ENCODE measurements around the gene CD93.

CD93 gene

GRCh38 chr20:23082846-23083552 lies 3.1 kb downstream of the CD93 start:
- Histone ChIP-seq H2AFZ (ENCODE audit: low read length) (no peak overlapping the region), H3K9me3 (ENCODE audit: insufficient read depth, low read depth, low read length) (no peaks in the 10 kb centered on the region), H3K36me3 (ENCODE audit: insufficient read depth, low read length) (no peaks in the 10 kb centered on the region; the same call in 1 of the 2 replicates), H3K4me1 (ENCODE audit: insufficient read depth, low read length, poor library complexity, severe bottlenecking) (peaks cover 74% of the 10 kb centered on the region), H3K9ac (ENCODE audit: low read depth, low read length, poor library complexity, severe bottlenecking) (peak overlapping the region; percentile 99), H3K4me2 (ENCODE audit: low read depth, low read length, poor library complexity, severe bottlenecking) (peak overlapping the region; percentile 95), H3K27me3 (ENCODE audit: insufficient read depth, low read length, poor library complexity, severe bottlenecking) (no peaks in the 10 kb centered on the region), H3K79me2 (ENCODE audit: insufficient read depth, low read length) (peaks cover 92% of the 10 kb centered on the region), H3K9me2 (replicated peaks; ENCODE audit: low read depth, low read length) (no peaks in the 10 kb centered on the region), H3K4me3 (ENCODE audit: low read length, poor library complexity, severe bottlenecking) (peak overlapping the region; percentile 91), H3F3A (ENCODE audit: low read depth) (peaks cover 4% of the 10 kb centered on the region), H4K20me1 (ENCODE audit: insufficient read depth, low read length, poor library complexity, severe bottlenecking) (peaks cover 34% of the 10 kb centered on the region)
- no peak for TF ChIP-seq EZH2phosphoT487 (IDR thresholded peaks at IDR 0.05; ENCODE audit: borderline replicate concordance)
- TF ChIP-seq CTCF (conservative IDR thresholded peaks at IDR 0.05; ENCODE audit: low read length), result no peak

- Histone ChIP-seq H3K4me3 (ENCODE audit: low read length, poor library complexity, severe bottlenecking) (peak overlapping the region; percentile 91), H3K79me2 (ENCODE audit: insufficient read depth, low read length) (peaks cover 75% of the 10 kb centered on the region), H3K27me3 (ENCODE audit: insufficient read depth, low read length, poor library complexity, severe bottlenecking) (no peaks in the 10 kb centered on the region), H3K36me3 (ENCODE audit: insufficient read depth, low read length) (no peaks in the 10 kb centered on the region; the same call in 1 of the 2 replicates), H3K9ac (ENCODE audit: low read depth, low read length, poor library complexity, severe bottlenecking) (peak overlapping the region; percentile 99), H3K9me2 (replicated peaks; ENCODE audit: low read depth, low read length) (no peaks in the 10 kb centered on the region), H3K9me3 (ENCODE audit: insufficient read depth, low read depth, low read length) (no peaks in the 10 kb centered on the region), H3K4me1 (ENCODE audit: insufficient read depth, low read length, poor library complexity, severe bottlenecking) (peaks cover 57% of the 10 kb centered on the region), H4K20me1 (ENCODE audit: insufficient read depth, low read length, poor library complexity, severe bottlenecking) (peaks cover 34% of the 10 kb centered on the region), H3F3A (ENCODE audit: low read depth) (peaks cover under 1% of the 10 kb centered on the region), H3K4me2 (ENCODE audit: low read depth, low read length, poor library complexity, severe bottlenecking) (peak overlapping the region; percentile 95), H2AFZ (ENCODE audit: low read length) (no peak overlapping the region)
- no peak for TF ChIP-seq CTCF (conservative IDR thresholded peaks at IDR 0.05; ENCODE audit: low read length)
- TF ChIP-seq EZH2phosphoT487 (IDR thresholded peaks at IDR 0.05; ENCODE audit: borderline replicate concordance), result no peak
These were observed 4.8 kb downstream of the CD93 start for GRCh38 chr20:23081263-23081819.

GRCh38 chr20:23080521-23080920 lies 5.6 kb downstream of the CD93 start:
- H3K9ac ChIP-seq (ENCODE audit: low read depth, low read length, poor library complexity, severe bottlenecking), result no peak overlapping the region
- peaks cover 34% of the 10 kb centered on the region for H4K20me1 ChIP-seq (ENCODE audit: insufficient read depth, low read length, poor library complexity, severe bottlenecking)
- H3K4me1 ChIP-seq (ENCODE audit: insufficient read depth, low read length, poor library complexity, severe bottlenecking), result peaks cover 54% of the 10 kb centered on the region
- no peak for TF ChIP-seq EZH2phosphoT487 (IDR thresholded peaks at IDR 0.05; ENCODE audit: borderline replicate concordance)
- TF ChIP-seq CTCF (conservative IDR thresholded peaks at IDR 0.05; ENCODE audit: low read length), result no peak
- no peaks in the 10 kb centered on the region for H3K9me2 ChIP-seq (replicated peaks; ENCODE audit: low read depth, low read length)
- H2AFZ ChIP-seq (ENCODE audit: low read length), result no peak overlapping the region
- no peaks in the 10 kb centered on the region; the same call in 1 of the 2 replicates for H3K36me3 ChIP-seq (ENCODE audit: insufficient read depth, low read length)
- H3K79me2 ChIP-seq (ENCODE audit: insufficient read depth, low read length), result peaks cover 69% of the 10 kb centered on the region
- peak overlapping the region; percentile 91 for H3K4me3 ChIP-seq (ENCODE audit: low read length, poor library complexity, severe bottlenecking)
- H3K9me3 ChIP-seq (ENCODE audit: insufficient read depth, low read depth, low read length), result no peaks in the 10 kb centered on the region
- no peaks in the 10 kb centered on the region for H3K27me3 ChIP-seq (ENCODE audit: insufficient read depth, low read length, poor library complexity, severe bottlenecking)
- H3K4me2 ChIP-seq (ENCODE audit: low read depth, low read length, poor library complexity, severe bottlenecking), result peak overlapping the region; percentile 95
- H3F3A ChIP-seq (ENCODE audit: low read depth), result no peaks in the 10 kb centered on the region

Data from Loucy (cell line).